ENCODE data around the gene TMEM50B.

DNA sequence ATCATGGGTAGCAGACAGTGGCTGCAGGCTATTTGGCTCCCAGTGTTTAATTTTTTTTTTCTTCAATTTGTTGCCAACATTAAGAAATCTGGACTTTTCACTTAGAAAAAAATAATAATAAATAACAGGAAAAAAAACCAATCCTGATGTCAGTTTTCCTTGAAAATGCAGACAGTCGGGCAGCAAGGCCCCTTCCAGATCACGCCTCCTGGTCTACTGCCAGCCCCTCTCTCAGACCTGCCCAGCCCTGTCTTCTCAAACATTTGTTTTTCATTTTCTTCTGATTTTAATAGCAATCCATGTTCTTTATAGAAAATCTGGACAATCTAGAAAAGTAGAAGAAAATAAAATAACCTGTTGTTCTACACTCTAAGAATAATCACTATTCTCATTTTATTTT, 61.1 kb downstream of the TMEM50B start:
- TF ChIP-seq, protein P1, sequence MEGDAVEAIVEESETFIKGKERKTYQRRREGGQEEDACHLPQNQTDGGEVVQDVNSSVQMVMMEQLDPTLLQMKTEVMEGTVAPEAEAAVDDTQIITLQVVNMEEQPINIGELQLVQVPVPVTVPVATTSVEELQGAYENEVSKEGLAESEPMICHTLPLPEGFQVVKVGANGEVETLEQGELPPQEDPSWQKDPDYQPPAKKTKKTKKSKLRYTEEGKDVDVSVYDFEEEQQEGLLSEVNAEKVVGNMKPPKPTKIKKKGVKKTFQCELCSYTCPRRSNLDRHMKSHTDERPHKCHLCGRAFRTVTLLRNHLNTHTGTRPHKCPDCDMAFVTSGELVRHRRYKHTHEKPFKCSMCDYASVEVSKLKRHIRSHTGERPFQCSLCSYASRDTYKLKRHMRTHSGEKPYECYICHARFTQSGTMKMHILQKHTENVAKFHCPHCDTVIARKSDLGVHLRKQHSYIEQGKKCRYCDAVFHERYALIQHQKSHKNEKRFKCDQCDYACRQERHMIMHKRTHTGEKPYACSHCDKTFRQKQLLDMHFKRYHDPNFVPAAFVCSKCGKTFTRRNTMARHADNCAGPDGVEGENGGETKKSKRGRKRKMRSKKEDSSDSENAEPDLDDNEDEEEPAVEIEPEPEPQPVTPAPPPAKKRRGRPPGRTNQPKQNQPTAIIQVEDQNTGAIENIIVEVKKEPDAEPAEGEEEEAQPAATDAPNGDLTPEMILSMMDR (IDR thresholded peaks at IDR 0.05) = no peak
- no peak for TF ChIP-seq POLR2A (IDR thresholded peaks at IDR 0.05)

All from uterus (tissue), 2 donors.